ENCODE measurements around the gene FBXL17.

Gene FBXL17

DNA sequence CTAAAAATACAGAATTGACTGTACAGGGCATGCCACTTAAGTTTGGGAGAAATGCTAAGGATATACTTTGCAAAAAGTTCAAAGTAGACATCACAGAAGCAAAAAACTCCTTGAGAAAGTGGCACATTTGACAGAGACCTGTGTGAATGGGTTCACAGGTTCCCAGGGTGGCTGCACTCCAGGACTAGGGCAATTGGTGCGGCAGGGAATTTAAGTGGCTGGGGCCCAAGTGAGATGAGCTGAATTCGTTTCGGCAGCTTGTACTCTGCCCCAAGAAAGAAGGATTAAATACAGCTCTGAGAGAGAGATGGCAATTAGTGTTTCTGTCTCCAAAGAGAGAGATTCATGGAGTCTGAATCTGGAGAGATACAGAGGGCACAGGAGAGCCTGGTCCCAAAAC lies 280.1 kb downstream of the FBXL17 start:
- TF ChIP-seq, protein P1, sequence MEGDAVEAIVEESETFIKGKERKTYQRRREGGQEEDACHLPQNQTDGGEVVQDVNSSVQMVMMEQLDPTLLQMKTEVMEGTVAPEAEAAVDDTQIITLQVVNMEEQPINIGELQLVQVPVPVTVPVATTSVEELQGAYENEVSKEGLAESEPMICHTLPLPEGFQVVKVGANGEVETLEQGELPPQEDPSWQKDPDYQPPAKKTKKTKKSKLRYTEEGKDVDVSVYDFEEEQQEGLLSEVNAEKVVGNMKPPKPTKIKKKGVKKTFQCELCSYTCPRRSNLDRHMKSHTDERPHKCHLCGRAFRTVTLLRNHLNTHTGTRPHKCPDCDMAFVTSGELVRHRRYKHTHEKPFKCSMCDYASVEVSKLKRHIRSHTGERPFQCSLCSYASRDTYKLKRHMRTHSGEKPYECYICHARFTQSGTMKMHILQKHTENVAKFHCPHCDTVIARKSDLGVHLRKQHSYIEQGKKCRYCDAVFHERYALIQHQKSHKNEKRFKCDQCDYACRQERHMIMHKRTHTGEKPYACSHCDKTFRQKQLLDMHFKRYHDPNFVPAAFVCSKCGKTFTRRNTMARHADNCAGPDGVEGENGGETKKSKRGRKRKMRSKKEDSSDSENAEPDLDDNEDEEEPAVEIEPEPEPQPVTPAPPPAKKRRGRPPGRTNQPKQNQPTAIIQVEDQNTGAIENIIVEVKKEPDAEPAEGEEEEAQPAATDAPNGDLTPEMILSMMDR (IDR thresholded peaks at IDR 0.05; ENCODE audit: low read depth, low read length): no peak

DNA sequence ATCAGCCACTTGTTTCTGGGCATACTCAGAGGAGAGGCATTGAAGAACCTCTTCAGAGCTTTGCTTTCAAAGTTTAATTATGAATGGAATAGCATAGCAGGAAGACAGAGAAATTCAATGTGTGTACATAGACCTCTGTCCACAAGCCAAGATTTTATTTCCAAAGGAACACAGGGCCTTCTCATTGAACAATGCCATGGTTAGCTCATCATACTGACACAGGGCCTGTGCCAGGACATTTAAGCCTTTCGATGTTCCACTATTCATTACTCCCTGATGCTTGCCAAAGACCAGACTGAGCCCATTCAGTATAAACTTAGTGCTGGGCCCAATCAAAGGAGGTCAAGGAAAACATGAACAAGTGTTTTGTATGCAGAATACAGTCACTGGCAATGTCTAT lies 280.8 kb downstream of the FBXL17 start:
- TF ChIP-seq, protein P1 (IDR thresholded peaks at IDR 0.05; ENCODE audit: low read depth, low read length): no peak
- no peak overlapping the region for H3K4me3 ChIP-seq (ENCODE audit: low read depth, low read length)

More for the DNA sequence above, 280.1 kb downstream of the FBXL17 start:
- H3K4me3 ChIP-seq (ENCODE audit: low read depth, low read length): no peak overlapping the region

DNA sequence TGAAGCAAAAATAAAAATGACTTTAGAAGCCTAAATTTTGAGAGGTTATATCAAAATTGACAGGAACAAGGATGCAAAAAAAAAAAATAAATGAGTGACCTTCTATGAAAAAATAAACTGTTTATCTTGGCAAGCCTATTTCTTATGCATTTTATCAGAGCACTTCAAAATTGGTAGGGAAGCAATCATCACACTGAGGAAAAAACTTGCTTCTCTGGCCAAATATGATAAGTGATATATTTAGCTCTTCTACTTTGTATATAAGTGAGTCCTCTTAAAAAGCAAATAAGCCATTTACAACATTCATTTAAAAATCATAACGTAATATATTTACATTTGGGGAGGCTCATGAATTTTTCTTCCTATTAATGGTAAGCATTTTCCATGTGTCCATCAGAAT lies 287.1 kb downstream of the FBXL17 start:
- TF ChIP-seq, protein P1 (IDR thresholded peaks at IDR 0.05; ENCODE audit: low read depth, low read length): no peak
- H3K4me3 ChIP-seq (ENCODE audit: low read depth, low read length): no peak overlapping the region

DNA sequence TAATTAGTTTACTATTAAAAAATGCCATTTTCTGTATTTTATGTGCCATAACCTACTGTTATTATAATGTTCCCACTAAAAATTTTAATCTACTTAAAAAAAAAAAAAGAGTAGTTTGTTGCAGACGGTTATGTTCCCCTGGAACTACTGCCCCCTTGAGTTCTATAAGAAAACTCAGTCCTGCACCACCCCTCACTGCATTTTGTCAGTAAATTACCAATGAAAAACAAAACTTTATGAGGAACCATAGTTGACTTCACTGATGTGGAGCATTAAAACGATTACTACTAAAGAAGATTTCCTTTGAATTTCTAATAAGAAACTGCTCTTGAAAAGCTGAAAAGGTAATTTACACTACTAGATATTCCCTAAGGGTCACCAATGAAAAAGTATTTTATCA lies 288.7 kb downstream of the FBXL17 start:
- TF ChIP-seq, protein P1 (IDR thresholded peaks at IDR 0.05; ENCODE audit: low read depth, low read length): peak; percentile 43; the same call in 1 of the 2 replicates
- H3K4me3 ChIP-seq (ENCODE audit: low read depth, low read length): no peak overlapping the region

DNA sequence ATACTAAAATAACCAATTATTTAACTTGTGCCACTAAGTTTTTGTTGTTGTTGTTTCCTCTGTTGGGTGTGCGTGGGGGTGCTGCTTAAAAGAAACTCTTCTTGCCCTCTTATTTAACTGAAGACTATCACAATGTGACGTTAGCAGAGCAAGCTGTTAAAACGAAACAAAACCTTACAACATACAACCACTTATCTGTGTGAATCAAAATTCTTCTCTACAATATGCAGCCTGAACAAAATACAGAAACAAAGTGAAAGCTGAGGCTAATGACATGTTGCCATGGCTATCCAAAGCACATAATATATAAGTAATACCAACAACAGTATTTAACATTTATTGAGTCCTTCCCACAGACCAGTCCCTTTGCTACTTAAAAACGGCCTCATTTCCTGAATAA lies 291.0 kb downstream of the FBXL17 start:
- TF ChIP-seq, protein P1 (IDR thresholded peaks at IDR 0.05; ENCODE audit: low read depth, low read length): no peak
- peak overlapping the region; percentile 11; the same call in 1 of the 2 replicates for H3K4me3 ChIP-seq (ENCODE audit: low read depth, low read length)

DNA sequence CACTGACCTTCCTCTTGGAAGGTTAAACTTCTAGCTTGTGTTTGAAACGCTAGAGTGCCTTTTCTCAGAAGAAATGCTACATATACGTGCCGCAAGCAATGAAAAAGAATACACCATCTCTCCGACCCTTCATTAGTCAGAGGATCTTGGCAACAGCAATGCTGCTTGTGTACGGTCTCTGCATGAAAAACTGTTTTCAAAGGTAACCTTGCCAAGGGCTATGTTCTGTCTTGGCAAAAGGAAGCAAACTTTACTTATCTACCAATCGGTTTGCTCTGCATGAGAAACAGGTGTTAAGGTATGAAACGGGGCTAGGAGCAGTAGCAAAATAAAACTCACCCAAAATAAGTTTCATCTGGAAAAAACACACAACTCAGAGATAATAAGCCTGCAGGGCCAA lies 297.8 kb downstream of the FBXL17 start:
- no peak overlapping the region for H3K4me3 ChIP-seq (ENCODE audit: low read depth, low read length)
- TF ChIP-seq, protein P1 (IDR thresholded peaks at IDR 0.05; ENCODE audit: low read depth, low read length): no peak

DNA sequence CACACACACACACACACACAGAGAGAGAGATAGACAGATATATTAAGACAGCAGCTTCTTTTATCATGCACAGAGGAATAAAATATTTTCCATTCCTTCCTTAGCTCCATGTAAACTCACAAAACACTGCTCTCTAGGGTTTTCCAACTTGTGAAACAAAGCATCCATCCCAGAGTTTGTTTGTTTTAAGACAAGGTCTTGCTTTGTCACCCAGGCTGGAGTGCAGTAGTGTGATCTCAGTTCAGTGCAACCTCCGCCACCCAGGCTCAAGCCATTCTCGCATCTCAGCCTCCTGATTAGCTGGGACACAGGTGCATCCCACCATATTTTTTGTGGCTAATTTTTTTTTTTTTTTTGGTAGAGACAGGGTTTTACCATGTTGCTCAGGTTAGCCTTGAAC lies 298.7 kb downstream of the FBXL17 start:
- no peak overlapping the region for H3K4me3 ChIP-seq (ENCODE audit: low read depth, low read length)
- TF ChIP-seq, protein P1 (IDR thresholded peaks at IDR 0.05; ENCODE audit: low read depth, low read length): no peak

Data from WI38 (cell line).